ENCODE results near the gene RHEBL1. TPM values are rescaled to one million over a fixed set of nuclear protein-coding genes. Genes with fewer than 3 reads are reported as not detected.
A peak's percentile ranks its signal among the peaks of the same experiment; 100 is the strongest.

The RHEBL1 gene
- total RNA-seq, 1 donor from 2014 or later, result 0.53 TPM

GRCh38 chr12:49020441-49020840, 49.3 kb downstream of the RHEBL1 start:
- DNase-seq (ENCODE audit: low read depth) (no peak), FAIRE-seq (no peak)
- Histone ChIP-seq H3K27me3 (ENCODE audit: control insufficient read depth, insufficient read depth, low read length) (no peaks in the 10 kb centered on the region), H3K36me3 (ENCODE audit: control insufficient read depth, insufficient read depth, low read length) (peaks cover 18% of the 10 kb centered on the region), H3K4me3 (ENCODE audit: low read depth, low read length) (no peak overlapping the region)
- TF ChIP-seq CTCF (IDR thresholded peaks at IDR 0.05; ENCODE audit: insufficient read depth, low read length, severe bottlenecking), result no peak

GRCh38 chr12:49019443-49020324, 50.1 kb downstream of the RHEBL1 start:
- Histone ChIP-seq H3K4me3 (ENCODE audit: low read depth, low read length) (no peak overlapping the region), H3K27me3 (ENCODE audit: control insufficient read depth, insufficient read depth, low read length) (no peaks in the 10 kb centered on the region), H3K36me3 (ENCODE audit: control insufficient read depth, insufficient read depth, low read length) (peaks cover 13% of the 10 kb centered on the region)
- no peak for FAIRE-seq
- DNase-seq (ENCODE audit: low read depth), result peak; percentile 30
- peak; percentile 52 for TF ChIP-seq CTCF (IDR thresholded peaks at IDR 0.05; ENCODE audit: insufficient read depth, low read length, severe bottlenecking)

- H3K27me3 ChIP-seq (ENCODE audit: control insufficient read depth, insufficient read depth, low read length), result no peaks in the 10 kb centered on the region
- peaks cover 11% of the 10 kb centered on the region for H3K36me3 ChIP-seq (ENCODE audit: control insufficient read depth, insufficient read depth, low read length)
- DNase-seq (ENCODE audit: low read depth) (no peak), FAIRE-seq (no peak)
- H3K4me3 ChIP-seq (ENCODE audit: low read depth, low read length), result peak overlapping the region; percentile 85
- no peak for TF ChIP-seq CTCF (IDR thresholded peaks at IDR 0.05; ENCODE audit: insufficient read depth, low read length, severe bottlenecking)
Observed at GRCh38 chr12:49019120-49019430, 50.7 kb downstream of the RHEBL1 start.

- FAIRE-seq (no peak), DNase-seq (ENCODE audit: low read depth) (peak; percentile 91)
- H3K4me3 ChIP-seq (ENCODE audit: low read depth, low read length), result peak within 1 kb of the TSS; percentile 85
- H3K36me3 ChIP-seq (ENCODE audit: control insufficient read depth, insufficient read depth, low read length), result peaks cover 8% of the 10 kb centered on the region
- no peaks in the 10 kb centered on the region for H3K27me3 ChIP-seq (ENCODE audit: control insufficient read depth, insufficient read depth, low read length)
- peak; percentile 77 for TF ChIP-seq CTCF (IDR thresholded peaks at IDR 0.05; ENCODE audit: insufficient read depth, low read length, severe bottlenecking)
Observed at GRCh38 chr12:49018261-49019119, 51.3 kb downstream of the RHEBL1 start, which contains the start of gene PRKAG1. Gene PRKAG1 (minus strand): TSS chr12:49018776. CDS start chr12:49018740, 36 bp downstream.

GRCh38 chr12:49017891-49018260, 51.9 kb downstream of the RHEBL1 start:
- peak overlapping the region; percentile 85 for H3K4me3 ChIP-seq (ENCODE audit: low read depth, low read length)
- DNase-seq (ENCODE audit: low read depth) (no peak), FAIRE-seq (no peak)
- no peaks in the 10 kb centered on the region for H3K27me3 ChIP-seq (ENCODE audit: control insufficient read depth, insufficient read depth, low read length)
- TF ChIP-seq CTCF (IDR thresholded peaks at IDR 0.05; ENCODE audit: insufficient read depth, low read length, severe bottlenecking), result no peak
- H3K36me3 ChIP-seq (ENCODE audit: control insufficient read depth, insufficient read depth, low read length), result peaks cover 9% of the 10 kb centered on the region
